Right atrium auricular region (tissue), 2 donors: ENCODE measurements around the gene RERE. TPM values are rescaled to one million over a fixed set of nuclear protein-coding genes. Genes with fewer than 3 reads are reported as not detected.
A peak's percentile ranks its signal among the peaks of the same experiment; 100 is the strongest.

Experiments used
- DNase-seq: peaks from one replicate; pipeline ENCODE4 v3.0.0-alpha.2; 2019; ENCODE audit warnings: low spot score
- H3K27ac ChIP-seq, 2 donors: fragments of 200-600 bp; sonication (generic); 1 replicate in 1 of 2; 2 replicates in 1 of 2; pipeline ENCODE4 v1.5.1; 2016 to 2019
- H3K27me3 ChIP-seq, 2 donors: fragments of 200-600 bp; sonication (generic); one replicate each; pipeline versions ENCODE4 v1.5.1 to v1.6.0; 2017 to 2019
- H3K36me3 ChIP-seq: fragments of 200-600 bp; sonication (generic); one replicate; pipeline ENCODE4 v1.5.1; 2016
- H3K4me1 ChIP-seq, 2 donors: fragments of 200-600 bp; sonication (generic); one replicate each; pipeline versions ENCODE4 v1.5.1 to v1.6.0; 2017 to 2019
- H3K4me3 ChIP-seq, 2 donors: fragments of 200-600 bp; sonication (generic); 1 replicate in 1 of 2; 2 replicates in 1 of 2; pipeline ENCODE4 v1.5.1; 2017 to 2019; ENCODE audit warnings: mild to moderate bottlenecking in 1 of 2, moderate library complexity in 1 of 2
- H3K9me3 ChIP-seq, 2 donors: fragments of 200-600 bp; sonication (generic); one replicate each; pipeline ENCODE4 v1.5.1; 2019
- total RNA-seq, 2 donors: library from RNA; depleted of rRNA; stranded (reverse); fragments of >200 nt; gene quantifications; one replicate each; pipeline ENCODE4 v1.1.0, GENCODE V29; 2016
- TF ChIP-seq, protein P1 (sequence below), 2 donors: fragments of 200-600 bp; sonication (generic); IDR thresholded peaks; one replicate each; pipeline ENCODE4 v1.5.1; 2019; ENCODE audit warnings: antibody characterized with exemption in 2 of 2

The RERE gene
- total RNA-seq, 2 donors from 2014 or later, result 99.8 to 125 TPM

DNA sequence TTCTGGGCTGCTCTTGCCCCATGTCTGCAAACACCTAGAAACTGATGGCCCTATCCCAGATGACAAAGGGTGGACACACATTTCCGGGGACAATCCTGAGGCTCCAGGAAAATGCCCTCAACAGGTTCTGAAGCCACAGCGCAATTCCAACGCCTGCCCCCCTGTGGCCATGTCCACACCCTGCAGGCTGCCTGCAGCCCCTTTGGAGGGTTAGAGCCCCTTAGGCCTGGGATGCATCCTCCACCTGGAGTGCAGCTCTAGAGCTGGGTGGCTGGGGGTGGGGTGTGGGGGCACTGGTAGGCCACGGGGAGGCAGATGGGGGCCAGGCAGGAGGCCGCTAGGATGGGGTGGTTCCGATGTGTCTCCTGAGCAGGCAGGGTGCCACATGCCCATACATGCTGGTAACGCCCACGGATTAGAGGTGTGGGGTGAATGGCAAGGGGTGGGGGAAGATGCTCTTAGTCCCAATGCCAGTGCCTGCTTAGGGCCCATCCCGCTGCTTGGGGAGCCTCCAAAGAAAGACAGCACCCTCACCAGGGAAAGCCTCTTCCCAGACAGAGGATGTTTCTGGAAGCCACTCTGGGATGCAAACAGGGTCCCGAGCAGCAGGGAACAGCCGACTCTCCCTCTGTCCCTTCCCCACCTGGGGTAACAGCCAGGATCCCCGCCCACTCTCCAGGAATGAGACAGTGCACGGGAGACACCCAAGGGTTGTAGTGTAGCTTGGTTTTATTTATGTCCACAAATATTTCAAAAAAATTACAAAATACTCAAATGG, 465.6 kb downstream of the RERE start:
- H3K27me3 ChIP-seq, result no peaks in the 10 kb centered on the region
- H3K4me3 ChIP-seq, result no peak overlapping the region
- H3K27ac ChIP-seq, result peak overlapping the region; percentile 78
- peaks cover 2 to 69% of the 10 kb centered on the region in 2 donors for H3K4me1 ChIP-seq
- no peaks in the 10 kb centered on the region for H3K9me3 ChIP-seq
- DNase-seq, result no peak
- TF ChIP-seq, protein P1, sequence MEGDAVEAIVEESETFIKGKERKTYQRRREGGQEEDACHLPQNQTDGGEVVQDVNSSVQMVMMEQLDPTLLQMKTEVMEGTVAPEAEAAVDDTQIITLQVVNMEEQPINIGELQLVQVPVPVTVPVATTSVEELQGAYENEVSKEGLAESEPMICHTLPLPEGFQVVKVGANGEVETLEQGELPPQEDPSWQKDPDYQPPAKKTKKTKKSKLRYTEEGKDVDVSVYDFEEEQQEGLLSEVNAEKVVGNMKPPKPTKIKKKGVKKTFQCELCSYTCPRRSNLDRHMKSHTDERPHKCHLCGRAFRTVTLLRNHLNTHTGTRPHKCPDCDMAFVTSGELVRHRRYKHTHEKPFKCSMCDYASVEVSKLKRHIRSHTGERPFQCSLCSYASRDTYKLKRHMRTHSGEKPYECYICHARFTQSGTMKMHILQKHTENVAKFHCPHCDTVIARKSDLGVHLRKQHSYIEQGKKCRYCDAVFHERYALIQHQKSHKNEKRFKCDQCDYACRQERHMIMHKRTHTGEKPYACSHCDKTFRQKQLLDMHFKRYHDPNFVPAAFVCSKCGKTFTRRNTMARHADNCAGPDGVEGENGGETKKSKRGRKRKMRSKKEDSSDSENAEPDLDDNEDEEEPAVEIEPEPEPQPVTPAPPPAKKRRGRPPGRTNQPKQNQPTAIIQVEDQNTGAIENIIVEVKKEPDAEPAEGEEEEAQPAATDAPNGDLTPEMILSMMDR (IDR thresholded peaks at IDR 0.05), result peak; percentile 56 to 76
- peaks cover 35% of the 10 kb centered on the region for H3K36me3 ChIP-seq

DNA sequence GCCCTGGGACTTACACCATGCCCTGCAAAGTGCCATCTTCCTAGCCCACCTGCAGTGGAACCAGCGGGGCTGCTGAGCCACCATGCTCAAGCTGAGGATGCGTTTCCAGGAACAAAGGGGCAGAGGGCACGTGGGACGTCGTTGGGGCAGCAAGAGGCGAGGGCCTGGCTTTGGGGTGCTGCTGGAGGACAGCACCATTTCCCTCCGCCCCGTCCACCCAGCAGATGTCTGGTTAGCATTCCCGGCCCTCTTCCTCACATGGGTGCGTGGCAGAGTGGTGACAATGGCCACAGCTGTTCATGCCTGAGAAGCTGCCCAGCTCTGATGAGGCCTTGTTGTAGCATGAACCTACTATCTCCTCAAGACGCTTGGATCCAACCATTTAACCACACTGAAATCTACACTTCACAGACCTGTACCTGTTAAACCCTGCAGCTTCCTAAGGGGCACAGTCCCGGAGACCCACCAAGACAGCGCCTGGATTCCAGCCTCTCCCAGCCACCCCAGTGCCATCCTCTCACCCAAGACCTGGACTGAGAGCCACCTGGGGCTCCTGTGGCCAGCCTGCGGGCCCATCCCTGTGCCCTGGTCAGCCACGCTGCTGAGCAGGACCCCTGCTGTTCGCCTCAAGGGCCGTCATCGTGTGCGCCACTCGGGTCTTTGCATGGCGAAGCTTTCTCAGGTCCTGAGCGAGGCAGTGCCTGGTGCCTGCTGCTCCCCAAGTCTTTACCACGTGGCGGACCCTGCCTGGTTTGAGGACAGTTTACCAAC, 466.3 kb downstream of the RERE start:
- Histone ChIP-seq H3K9me3 (no peaks in the 10 kb centered on the region), H3K4me3 (no peak overlapping the region), H3K36me3 (peaks cover 27% of the 10 kb centered on the region), H3K4me1 (peaks cover 2 to 61% of the 10 kb centered on the region in 2 donors), H3K27ac (peak overlapping the region; percentile 78), H3K27me3 (no peaks in the 10 kb centered on the region)
- TF ChIP-seq, protein P1 (IDR thresholded peaks at IDR 0.05), result no peak
- DNase-seq, result no peak

- H3K9me3 ChIP-seq, result no peaks in the 10 kb centered on the region
- TF ChIP-seq, protein P1 (IDR thresholded peaks at IDR 0.05), result no peak
- peaks cover 0 to 50% of the 10 kb centered on the region in 2 donors for H3K4me1 ChIP-seq
- peaks cover 16% of the 10 kb centered on the region for H3K36me3 ChIP-seq
- no peaks in the 10 kb centered on the region for H3K27me3 ChIP-seq
- H3K4me3 ChIP-seq, result no peak overlapping the region
- peak overlapping the region; percentile 41 to 45 for H3K27ac ChIP-seq
- peak; percentile 79 for DNase-seq
Measured at GRCh38 chr1:8349961-8350360, 467.5 kb downstream of the RERE start.

DNA sequence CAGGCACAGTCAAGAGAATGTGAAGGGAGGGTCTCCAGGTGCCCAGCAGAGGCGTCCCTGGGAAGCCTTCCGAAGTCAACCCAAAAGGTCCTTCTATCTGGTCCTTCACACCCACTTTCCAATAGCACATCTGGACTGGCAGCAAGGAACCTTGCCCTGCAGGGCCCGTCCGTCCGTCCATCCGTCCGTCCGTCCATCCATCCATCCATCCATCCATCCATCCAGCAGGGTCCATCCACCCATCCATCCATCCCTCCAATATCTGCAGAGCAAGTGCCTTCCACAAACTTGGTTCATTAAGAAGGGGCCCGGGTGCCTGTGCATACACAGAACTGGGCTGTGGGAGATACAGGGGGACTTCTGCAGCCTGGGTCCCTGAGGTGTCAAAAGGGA, 468.0 kb downstream of the RERE start:
- Histone ChIP-seq H3K4me3 (no peak overlapping the region), H3K27ac (peak overlapping the region; percentile 41 to 45), H3K36me3 (peaks cover 11% of the 10 kb centered on the region), H3K27me3 (no peaks in the 10 kb centered on the region), H3K4me1 (peaks cover 0 to 48% of the 10 kb centered on the region in 2 donors), H3K9me3 (no peaks in the 10 kb centered on the region)
- TF ChIP-seq, protein P1 (IDR thresholded peaks at IDR 0.05), result no peak
- DNase-seq, result no peak

DNA sequence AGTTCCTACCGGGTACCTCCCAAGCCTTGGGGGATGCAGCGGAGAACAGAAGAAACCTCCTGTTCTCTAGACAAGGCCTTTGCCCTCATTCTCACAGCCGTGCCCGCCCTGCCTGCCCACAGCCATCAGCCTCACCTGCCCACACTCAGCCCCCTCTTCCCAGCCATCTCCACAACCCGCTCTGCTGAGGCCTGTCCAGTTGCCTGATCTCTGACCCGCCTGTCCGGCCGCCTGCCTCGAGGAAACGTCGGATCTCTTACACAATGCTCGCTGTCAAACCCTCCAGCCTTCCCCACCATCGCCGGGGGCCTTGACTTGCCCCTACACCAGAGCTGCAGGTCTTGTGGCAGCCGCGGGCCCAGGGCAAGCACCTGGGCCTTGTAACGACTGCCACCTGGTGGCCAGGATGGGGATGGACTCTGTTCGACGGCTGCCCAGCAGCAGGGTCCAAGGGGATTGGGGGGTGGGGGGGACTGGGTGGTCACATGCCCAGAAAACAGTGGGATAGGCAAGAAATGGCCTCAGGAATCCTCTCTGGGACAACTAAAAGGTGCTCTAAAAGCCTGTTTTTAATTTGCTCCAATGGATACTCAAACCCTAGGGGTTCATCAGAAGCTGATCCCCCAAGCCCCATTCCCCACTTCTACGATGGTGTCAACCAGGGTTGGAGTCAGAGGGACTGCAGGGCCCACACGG, 468.5 kb downstream of the RERE start:
- no peak overlapping the region for H3K4me3 ChIP-seq
- no peak for DNase-seq
- peaks cover 5% of the 10 kb centered on the region for H3K36me3 ChIP-seq
- TF ChIP-seq, protein P1 (IDR thresholded peaks at IDR 0.05), result peak; percentile 88 to 95
- no peak overlapping the region for H3K27ac ChIP-seq
- peaks cover 0 to 45% of the 10 kb centered on the region in 2 donors for H3K4me1 ChIP-seq
- H3K9me3 ChIP-seq, result no peaks in the 10 kb centered on the region
- no peaks in the 10 kb centered on the region for H3K27me3 ChIP-seq
